Bronchial epithelial cell (primary cell): ENCODE measurements around the gene KLHL22. TPM values are rescaled to one million over a fixed set of nuclear protein-coding genes. Genes with fewer than 3 reads are reported as not detected.

Experiments used
- DNase-seq: peaks from one replicate; pipeline ENCODE4 v3.0.0-alpha.2; 2010; ENCODE audit warnings: low read depth
- FAIRE-seq: peaks from 2 replicates; lab custom pipeline; 2011; peaks lifted over from hg19 to GRCh38; lab: Jason Lieb, UNC
- H3K27me3 ChIP-seq: 2 replicates; pipeline ENCODE4 v1.5.1; 2011; ENCODE audit warnings: low read length; ENCODE audit not compliant: control insufficient read depth, insufficient read depth
- H3K36me3 ChIP-seq: 2 replicates; pipeline ENCODE4 v1.5.1; 2011; ENCODE audit warnings: low read length; ENCODE audit not compliant: control insufficient read depth, insufficient read depth
- H3K4me3 ChIP-seq: 2 replicates; pipeline ENCODE4 v1.5.1; 2011; ENCODE audit warnings: mild to moderate bottlenecking, low read depth, low read length, control low read depth
- CTCF ChIP-seq: IDR thresholded peaks from 2 replicates; pipeline ENCODE4 v1.5.1; 2011; ENCODE audit warnings: mild to moderate bottlenecking, moderate library complexity, low read length, control low read depth, inconsistent platforms; ENCODE audit not compliant: insufficient read depth, severe bottlenecking
- total RNA-seq: library from RNA; depleted of rRNA; stranded (reverse); fragments of >200 nt; gene quantifications from 2 replicates; pipeline ENCODE4 v1.2.1, GENCODE V29; 2014

Gene KLHL22
- total RNA-seq, 1 donor from 2014 or later = 17.1 TPM

GRCh38 chr22:20463324-20464095 lies 32.1 kb downstream of the KLHL22 start:
- H3K4me3 ChIP-seq = no peak overlapping the region
- DNase-seq (no peak), FAIRE-seq (no peak)

GRCh38 chr22:20459862-20460261 lies 35.7 kb downstream of the KLHL22 start:
- H3K4me3 ChIP-seq = no peak overlapping the region
- no peak for FAIRE-seq
- H3K36me3 ChIP-seq = peaks cover 5% of the 10 kb centered on the region
- no peaks in the 10 kb centered on the region for H3K27me3 ChIP-seq
- no peak for DNase-seq
- TF ChIP-seq CTCF = no peak

More at GRCh38 chr22:20463324-20464095, 32.1 kb downstream of the KLHL22 start:
- Histone ChIP-seq H3K27me3 (no peaks in the 10 kb centered on the region), H3K36me3 (peaks cover 4% of the 10 kb centered on the region)
- no peak for TF ChIP-seq CTCF

- FAIRE-seq = no peak
Observed at GRCh38 chr22:20459152-20459542, 36.4 kb downstream of the KLHL22 start.

GRCh38 chr22:20458530-20459151 lies 37.0 kb downstream of the KLHL22 start:
- DNase-seq = no peak
- no peak for FAIRE-seq
- peaks cover 2% of the 10 kb centered on the region for H3K36me3 ChIP-seq
- no peak for TF ChIP-seq CTCF
- no peak overlapping the region for H3K4me3 ChIP-seq
- no peaks in the 10 kb centered on the region for H3K27me3 ChIP-seq

More at GRCh38 chr22:20459152-20459542, 36.4 kb downstream of the KLHL22 start:
- no peaks in the 10 kb centered on the region for H3K27me3 ChIP-seq
- H3K4me3 ChIP-seq = no peak overlapping the region
- H3K36me3 ChIP-seq = peaks cover 3% of the 10 kb centered on the region
- TF ChIP-seq CTCF = no peak
- no peak for DNase-seq

GRCh38 chr22:20457506-20458240 lies 37.9 kb downstream of the KLHL22 start:
- DNase-seq = no peak
- Histone ChIP-seq H3K36me3 (peaks cover 2% of the 10 kb centered on the region), H3K27me3 (no peaks in the 10 kb centered on the region), H3K4me3 (no peak overlapping the region)
- FAIRE-seq = no peak
- TF ChIP-seq CTCF = no peak
